Sigmoid colon (tissue), 4 donors: ENCODE data around the gene CYB561D1.

ENCODE experiments used
- CTCF ChIP-seq, 4 experiments: fragments of 450-650 bp in 3 of 4; fragments of 200-600 bp in 1 of 4; IDR thresholded peaks; one replicate each; pipeline ENCODE4 v1.5.1; 2016 to 2019; ENCODE audit warnings: antibody characterized with exemption in 4 of 4, mild to moderate bottlenecking in 3 of 4, moderate library complexity in 2 of 4
- POLR2AphosphoS5 ChIP-seq, 4 donors: sonication (generic); formaldehyde crosslinking; IDR thresholded peaks; one replicate each; pipeline ENCODE4 v1.6.1; 2017; ENCODE audit warnings: antibody characterized with exemption in 4 of 4

GRCh38 chr1:109499661-109500536, 6.0 kb downstream of the CYB561D1 start:
- no peak for TF ChIP-seq POLR2AphosphoS5 (IDR thresholded peaks at IDR 0.05)
- TF ChIP-seq CTCF (IDR thresholded peaks at IDR 0.05): peak in 3 of 4 experiments; percentile 36 to 48 (median 38)
